K562 (cell line): Measurements from ENCODE around the gene ZNF335. TPM values are rescaled to one million over a fixed set of nuclear protein-coding genes. Genes with fewer than 3 reads are reported as not detected.

Source experiments
- BRD4 ChIP-seq: fragments of 200-600 bp; sonication (generic); IDR thresholded peaks from 2 replicates; pipeline ENCODE4 v1.6.1; 2017; ENCODE audit warnings: inconsistent platforms
- FOXA3 ChIP-seq, 2 experiments: fragments of 450-650 bp in 1 of 2; sonication (generic) in 1 of 2; formaldehyde crosslinking; IDR thresholded peaks in 1 of 2; conservative IDR thresholded peaks in 1 of 2; 2 replicates each; pipeline versions ENCODE4 v1.4.0 to v1.8.0; 2020 to 2022; ENCODE audit warnings: mild to moderate bottlenecking in 2 of 2, missing genetic modification reagents in 1 of 2
- KLF1 ChIP-seq: fragments of 450-650 bp; IDR thresholded peaks from 2 replicates; pipeline ENCODE4 v1.6.1; 2016; ENCODE audit warnings: missing genetic modification characterization, missing compliant biosample characterization
- PPARD ChIP-seq: fragments of 250-450 bp; sonication (Bioruptor Pico); IDR thresholded peaks from 2 replicates; pipeline ENCODE4 v1.8.0; 2022; ENCODE audit warnings: inconsistent platforms, mild to moderate bottlenecking, moderate library complexity
- TEAD1 ChIP-seq, 2 experiments: fragments of 450-650 bp in 1 of 2; sonication (generic) in 1 of 2; formaldehyde crosslinking; IDR thresholded peaks; 2 replicates each; pipeline versions ENCODE4 v1.4.0 to v1.8.0; 2020 to 2022; ENCODE audit warnings: mild to moderate bottlenecking in 2 of 2, missing genetic modification reagents in 1 of 2
- YY1 ChIP-seq, 3 experiments: IDR thresholded peaks; 2 replicates each; pipeline ENCODE4 v1.6.1; 2011; ENCODE audit warnings: low read length in 2 of 3, mild to moderate bottlenecking in 2 of 3, moderate library complexity in 2 of 3, borderline replicate concordance in 1 of 3, control low read depth in 1 of 3, low read depth in 1 of 3; ENCODE audit not compliant: insufficient read depth in 3 of 3, insufficient replicate concordance in 2 of 3, control insufficient read depth in 1 of 3, insufficient read length in 1 of 3; ENCODE audit errors: extremely low read depth in 1 of 3
- ZC3H8 ChIP-seq: fragments of 450-650 bp; IDR thresholded peaks from 2 replicates; pipeline ENCODE4 v1.6.1; 2017
- ZFP36 ChIP-seq: fragments of 150-350 bp; IDR thresholded peaks from 2 replicates; pipeline ENCODE4 v1.6.1; 2018; ENCODE audit warnings: low read length, low read depth; ENCODE audit not compliant: partially characterized antibody
- polyA plus RNA-seq, 8 experiments: library from polyadenylated mRNA; depleted of rRNA in 4 of 8; stranded (reverse) in 5 of 8; unstranded in 3 of 8; fragments of >200 nt; fragmentation: Nextera tagmentation in 2 of 8; fragmentation: Illumina TruSeq in 1 of 8; extraction: Ambion mirVana in 2 of 8; extraction: Trizol in 1 of 8; gene quantifications; 2 replicates each; pipeline versions ENCODE4 v1.2.1 to v1.2.3, GENCODE V29; 2011 to 2014; ENCODE audit warnings: inconsistent platforms in 1 of 8, missing spikeins in 1 of 8
- total RNA-seq, 7 experiments: library from RNA; depleted of rRNA in 6 of 7; stranded (reverse); fragments of >200 nt in 6 of 7; fragmentation: Illumina TruSeq in 2 of 7; extraction: Trizol in 2 of 7; gene quantifications; 2 replicates each; pipeline versions ENCODE4 v1.2.1 to v1.2.3, GENCODE V29; 2011 to 2021; ENCODE audit warnings: low replicate concordance in 1 of 7
- TF ChIP-seq, protein P1 (sequence below): fragments of 450-650 bp; IDR thresholded peaks from 2 replicates; pipeline ENCODE4 v1.6.1; 2016; ENCODE audit warnings: mild to moderate bottlenecking, moderate library complexity
- TF ChIP-seq, protein P2 (sequence below), 2 experiments: fragments of 450-650 bp; IDR thresholded peaks; 2 replicates each; pipeline ENCODE4 v1.6.1; 2016
- TF ChIP-seq, protein P3 (sequence below): fragments of 450-650 bp; IDR thresholded peaks from 2 replicates; pipeline ENCODE4 v1.6.1; 2016

ZNF335 gene
- total and polyA plus RNA-seq, 9 of the 15 experiments (the other 6 are each of a cell fraction or from before 2014, with no cell fraction given) = 0.39 to 16.0 (median 7.6) TPM

- TF ChIP-seq, protein P1, sequence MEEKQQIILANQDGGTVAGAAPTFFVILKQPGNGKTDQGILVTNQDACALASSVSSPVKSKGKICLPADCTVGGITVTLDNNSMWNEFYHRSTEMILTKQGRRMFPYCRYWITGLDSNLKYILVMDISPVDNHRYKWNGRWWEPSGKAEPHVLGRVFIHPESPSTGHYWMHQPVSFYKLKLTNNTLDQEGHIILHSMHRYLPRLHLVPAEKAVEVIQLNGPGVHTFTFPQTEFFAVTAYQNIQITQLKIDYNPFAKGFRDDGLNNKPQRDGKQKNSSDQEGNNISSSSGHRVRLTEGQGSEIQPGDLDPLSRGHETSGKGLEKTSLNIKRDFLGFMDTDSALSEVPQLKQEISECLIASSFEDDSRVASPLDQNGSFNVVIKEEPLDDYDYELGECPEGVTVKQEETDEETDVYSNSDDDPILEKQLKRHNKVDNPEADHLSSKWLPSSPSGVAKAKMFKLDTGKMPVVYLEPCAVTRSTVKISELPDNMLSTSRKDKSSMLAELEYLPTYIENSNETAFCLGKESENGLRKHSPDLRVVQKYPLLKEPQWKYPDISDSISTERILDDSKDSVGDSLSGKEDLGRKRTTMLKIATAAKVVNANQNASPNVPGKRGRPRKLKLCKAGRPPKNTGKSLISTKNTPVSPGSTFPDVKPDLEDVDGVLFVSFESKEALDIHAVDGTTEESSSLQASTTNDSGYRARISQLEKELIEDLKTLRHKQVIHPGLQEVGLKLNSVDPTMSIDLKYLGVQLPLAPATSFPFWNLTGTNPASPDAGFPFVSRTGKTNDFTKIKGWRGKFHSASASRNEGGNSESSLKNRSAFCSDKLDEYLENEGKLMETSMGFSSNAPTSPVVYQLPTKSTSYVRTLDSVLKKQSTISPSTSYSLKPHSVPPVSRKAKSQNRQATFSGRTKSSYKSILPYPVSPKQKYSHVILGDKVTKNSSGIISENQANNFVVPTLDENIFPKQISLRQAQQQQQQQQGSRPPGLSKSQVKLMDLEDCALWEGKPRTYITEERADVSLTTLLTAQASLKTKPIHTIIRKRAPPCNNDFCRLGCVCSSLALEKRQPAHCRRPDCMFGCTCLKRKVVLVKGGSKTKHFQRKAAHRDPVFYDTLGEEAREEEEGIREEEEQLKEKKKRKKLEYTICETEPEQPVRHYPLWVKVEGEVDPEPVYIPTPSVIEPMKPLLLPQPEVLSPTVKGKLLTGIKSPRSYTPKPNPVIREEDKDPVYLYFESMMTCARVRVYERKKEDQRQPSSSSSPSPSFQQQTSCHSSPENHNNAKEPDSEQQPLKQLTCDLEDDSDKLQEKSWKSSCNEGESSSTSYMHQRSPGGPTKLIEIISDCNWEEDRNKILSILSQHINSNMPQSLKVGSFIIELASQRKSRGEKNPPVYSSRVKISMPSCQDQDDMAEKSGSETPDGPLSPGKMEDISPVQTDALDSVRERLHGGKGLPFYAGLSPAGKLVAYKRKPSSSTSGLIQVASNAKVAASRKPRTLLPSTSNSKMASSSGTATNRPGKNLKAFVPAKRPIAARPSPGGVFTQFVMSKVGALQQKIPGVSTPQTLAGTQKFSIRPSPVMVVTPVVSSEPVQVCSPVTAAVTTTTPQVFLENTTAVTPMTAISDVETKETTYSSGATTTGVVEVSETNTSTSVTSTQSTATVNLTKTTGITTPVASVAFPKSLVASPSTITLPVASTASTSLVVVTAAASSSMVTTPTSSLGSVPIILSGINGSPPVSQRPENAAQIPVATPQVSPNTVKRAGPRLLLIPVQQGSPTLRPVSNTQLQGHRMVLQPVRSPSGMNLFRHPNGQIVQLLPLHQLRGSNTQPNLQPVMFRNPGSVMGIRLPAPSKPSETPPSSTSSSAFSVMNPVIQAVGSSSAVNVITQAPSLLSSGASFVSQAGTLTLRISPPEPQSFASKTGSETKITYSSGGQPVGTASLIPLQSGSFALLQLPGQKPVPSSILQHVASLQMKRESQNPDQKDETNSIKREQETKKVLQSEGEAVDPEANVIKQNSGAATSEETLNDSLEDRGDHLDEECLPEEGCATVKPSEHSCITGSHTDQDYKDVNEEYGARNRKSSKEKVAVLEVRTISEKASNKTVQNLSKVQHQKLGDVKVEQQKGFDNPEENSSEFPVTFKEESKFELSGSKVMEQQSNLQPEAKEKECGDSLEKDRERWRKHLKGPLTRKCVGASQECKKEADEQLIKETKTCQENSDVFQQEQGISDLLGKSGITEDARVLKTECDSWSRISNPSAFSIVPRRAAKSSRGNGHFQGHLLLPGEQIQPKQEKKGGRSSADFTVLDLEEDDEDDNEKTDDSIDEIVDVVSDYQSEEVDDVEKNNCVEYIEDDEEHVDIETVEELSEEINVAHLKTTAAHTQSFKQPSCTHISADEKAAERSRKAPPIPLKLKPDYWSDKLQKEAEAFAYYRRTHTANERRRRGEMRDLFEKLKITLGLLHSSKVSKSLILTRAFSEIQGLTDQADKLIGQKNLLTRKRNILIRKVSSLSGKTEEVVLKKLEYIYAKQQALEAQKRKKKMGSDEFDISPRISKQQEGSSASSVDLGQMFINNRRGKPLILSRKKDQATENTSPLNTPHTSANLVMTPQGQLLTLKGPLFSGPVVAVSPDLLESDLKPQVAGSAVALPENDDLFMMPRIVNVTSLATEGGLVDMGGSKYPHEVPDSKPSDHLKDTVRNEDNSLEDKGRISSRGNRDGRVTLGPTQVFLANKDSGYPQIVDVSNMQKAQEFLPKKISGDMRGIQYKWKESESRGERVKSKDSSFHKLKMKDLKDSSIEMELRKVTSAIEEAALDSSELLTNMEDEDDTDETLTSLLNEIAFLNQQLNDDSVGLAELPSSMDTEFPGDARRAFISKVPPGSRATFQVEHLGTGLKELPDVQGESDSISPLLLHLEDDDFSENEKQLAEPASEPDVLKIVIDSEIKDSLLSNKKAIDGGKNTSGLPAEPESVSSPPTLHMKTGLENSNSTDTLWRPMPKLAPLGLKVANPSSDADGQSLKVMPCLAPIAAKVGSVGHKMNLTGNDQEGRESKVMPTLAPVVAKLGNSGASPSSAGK = peak; percentile 55; the same call in 1 of the 2 replicates
- TF ChIP-seq PPARD (CRISPR knock-in tag) (no peak), KLF1 (tag) (no peak), BRD4 (no peak), ZC3H8 (no peak), TEAD1 (CRISPR knock-in tag; IDR thresholded peaks at IDR 0.05) (no peak), FOXA3 (CRISPR knock-in tag; conservative IDR thresholded peaks at IDR 0.05 in 1 of 2, IDR thresholded peaks at IDR 0.05 in 1 of 2) (no peak), ZFP36 (no peak), YY1 (IDR thresholded peaks at IDR 0.05; ENCODE audit: borderline replicate concordance in 1 of 3, control insufficient read depth in 1 of 3, extremely low read depth in 1 of 3, insufficient read depth in 3 of 3, insufficient read length in 1 of 3, insufficient replicate concordance in 2 of 3, low read depth in 1 of 3, low read length in 2 of 3) (no peak)
- TF ChIP-seq, protein P2, sequence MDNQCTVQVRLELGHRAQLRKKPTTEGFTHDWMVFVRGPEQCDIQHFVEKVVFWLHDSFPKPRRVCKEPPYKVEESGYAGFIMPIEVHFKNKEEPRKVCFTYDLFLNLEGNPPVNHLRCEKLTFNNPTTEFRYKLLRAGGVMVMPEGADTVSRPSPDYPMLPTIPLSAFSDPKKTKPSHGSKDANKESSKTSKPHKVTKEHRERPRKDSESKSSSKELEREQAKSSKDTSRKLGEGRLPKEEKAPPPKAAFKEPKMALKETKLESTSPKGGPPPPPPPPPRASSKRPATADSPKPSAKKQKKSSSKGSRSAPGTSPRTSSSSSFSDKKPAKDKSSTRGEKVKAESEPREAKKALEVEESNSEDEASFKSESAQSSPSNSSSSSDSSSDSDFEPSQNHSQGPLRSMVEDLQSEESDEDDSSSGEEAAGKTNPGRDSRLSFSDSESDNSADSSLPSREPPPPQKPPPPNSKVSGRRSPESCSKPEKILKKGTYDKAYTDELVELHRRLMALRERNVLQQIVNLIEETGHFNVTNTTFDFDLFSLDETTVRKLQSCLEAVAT (IDR thresholded peaks at IDR 0.05) = 0 out of 4 replicates have a peak, but pooled peaks of 1 of the 2 experiments have one; percentile 0
- TF ChIP-seq, protein P3, sequence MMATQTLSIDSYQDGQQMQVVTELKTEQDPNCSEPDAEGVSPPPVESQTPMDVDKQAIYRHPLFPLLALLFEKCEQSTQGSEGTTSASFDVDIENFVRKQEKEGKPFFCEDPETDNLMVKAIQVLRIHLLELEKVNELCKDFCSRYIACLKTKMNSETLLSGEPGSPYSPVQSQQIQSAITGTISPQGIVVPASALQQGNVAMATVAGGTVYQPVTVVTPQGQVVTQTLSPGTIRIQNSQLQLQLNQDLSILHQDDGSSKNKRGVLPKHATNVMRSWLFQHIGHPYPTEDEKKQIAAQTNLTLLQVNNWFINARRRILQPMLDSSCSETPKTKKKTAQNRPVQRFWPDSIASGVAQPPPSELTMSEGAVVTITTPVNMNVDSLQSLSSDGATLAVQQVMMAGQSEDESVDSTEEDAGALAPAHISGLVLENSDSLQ = no peak
- TF ChIP-seq, all 486 proteins: peak for 32
Observed at GRCh38 chr20:45911486-45912343, 60.3 kb downstream of the ZNF335 start, which contains the start of gene PLTP (continued).
